Hepatocyte (in vitro differentiated cells): ENCODE measurements around the gene SULT2A1. TPM values are rescaled to one million over a fixed set of nuclear protein-coding genes. Genes with fewer than 3 reads are reported as not detected.
"Not testable (repeated sequence)": the region's sequence is repeated elsewhere in the genome, so short reads cannot be mapped to it uniquely, and the experiment has no call there.

ENCODE experiments used
- DNase-seq: peaks from one replicate; pipeline ENCODE4 v3.0.0-alpha.2; 2016; ENCODE audit warnings: low spot score
- H2AFZ ChIP-seq: fragments of 200-600 bp; sonication (generic); 2 replicates; pipeline ENCODE4 v1.6.0; 2016; ENCODE audit warnings: antibody characterized with exemption, mild to moderate bottlenecking
- H3K27ac ChIP-seq: fragments of 200-600 bp; sonication (generic); 2 replicates; pipeline ENCODE4 v1.5.1; 2016; ENCODE audit warnings: mild to moderate bottlenecking
- H3K27me3 ChIP-seq: fragments of 200-600 bp; sonication (generic); 2 replicates; pipeline ENCODE4 v1.6.1; 2016
- H3K36me3 ChIP-seq: fragments of 200-600 bp; sonication (generic); replicated peaks from 2 replicates; pipeline ENCODE4 v1.5.1; 2016; ENCODE audit warnings: low read depth; ENCODE audit not compliant: insufficient read depth
- H3K4me1 ChIP-seq: fragments of 200-600 bp; sonication (generic); 2 replicates; pipeline ENCODE4 v1.5.1; 2016; ENCODE audit warnings: mild to moderate bottlenecking, moderate library complexity; ENCODE audit not compliant: insufficient read depth
- H3K4me2 ChIP-seq: fragments of 200-600 bp; sonication (generic); 2 replicates; pipeline ENCODE4 v1.6.0; 2016
- H3K4me3 ChIP-seq: fragments of 200-600 bp; sonication (generic); 2 replicates; pipeline ENCODE4 v1.5.1; 2016; ENCODE audit warnings: mild to moderate bottlenecking
- H3K79me2 ChIP-seq: fragments of 200-600 bp; sonication (generic); 2 replicates; pipeline ENCODE4 v1.6.0; 2017; ENCODE audit warnings: mild to moderate bottlenecking
- H3K9me2 ChIP-seq: fragments of 200-600 bp; sonication (generic); replicated peaks from 2 replicates; pipeline ENCODE4 v1.6.0; 2017; ENCODE audit warnings: mild to moderate bottlenecking; ENCODE audit not compliant: insufficient read depth
- H3K9me3 ChIP-seq: fragments of 200-600 bp; sonication (generic); 2 replicates; pipeline ENCODE4 v1.5.1; 2016; ENCODE audit warnings: low read depth, mild to moderate bottlenecking
- H4K20me1 ChIP-seq: fragments of 200-600 bp; sonication (generic); 2 replicates; pipeline ENCODE4 v1.6.0; 2016; ENCODE audit warnings: mild to moderate bottlenecking; ENCODE audit not compliant: insufficient read depth, poor library complexity, severe bottlenecking
- EZH2 ChIP-seq: fragments of 200-600 bp; sonication (generic); IDR thresholded peaks from 2 replicates; pipeline ENCODE4 v1.6.1; 2016; ENCODE audit warnings: antibody characterized with exemption, mild to moderate bottlenecking, borderline replicate concordance
- EZH2phosphoT487 ChIP-seq: fragments of 200-600 bp; sonication (generic); IDR thresholded peaks from one replicate; pipeline ENCODE4 v1.6.1; 2018; ENCODE audit warnings: antibody characterized with exemption, mild to moderate bottlenecking, low read depth, moderate library complexity; ENCODE audit not compliant: unreplicated experiment, severe bottlenecking
- WGBS: methylation state at CpG from one replicate; pipeline ENCODE4 v1.1.6; 2016; ENCODE audit warnings: low lambda C conversion rate; ENCODE audit errors: missing lambda C conversion rate; 5-methylcytosine and 5-hydroxymethylcytosine counted together
- polyA plus RNA-seq: library from polyadenylated mRNA; unstranded; fragments of >200 nt; fragmentation: Nextera tagmentation; extraction: Ambion mirVana; gene quantifications from 2 replicates; pipeline ENCODE4 v1.2.1, GENCODE V29; 2016
- total RNA-seq: library from RNA; depleted of rRNA; stranded (reverse); fragments of >200 nt; gene quantifications from 2 replicates; pipeline ENCODE4 v1.2.3, GENCODE V29; 2014
- TF ChIP-seq, protein P1 (sequence below): fragments of 200-600 bp; sonication (generic); IDR thresholded peaks from 2 replicates; pipeline ENCODE4 v1.5.1; 2016; ENCODE audit warnings: antibody characterized with exemption, mild to moderate bottlenecking; ENCODE audit not compliant: poor library complexity

Gene SULT2A1, protein sequence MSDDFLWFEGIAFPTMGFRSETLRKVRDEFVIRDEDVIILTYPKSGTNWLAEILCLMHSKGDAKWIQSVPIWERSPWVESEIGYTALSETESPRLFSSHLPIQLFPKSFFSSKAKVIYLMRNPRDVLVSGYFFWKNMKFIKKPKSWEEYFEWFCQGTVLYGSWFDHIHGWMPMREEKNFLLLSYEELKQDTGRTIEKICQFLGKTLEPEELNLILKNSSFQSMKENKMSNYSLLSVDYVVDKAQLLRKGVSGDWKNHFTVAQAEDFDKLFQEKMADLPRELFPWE
- total RNA-seq = 188 and 193 TPM in 2 replicates
- polyA plus RNA-seq = 75.7 and 120 TPM in 2 replicates

DNA sequence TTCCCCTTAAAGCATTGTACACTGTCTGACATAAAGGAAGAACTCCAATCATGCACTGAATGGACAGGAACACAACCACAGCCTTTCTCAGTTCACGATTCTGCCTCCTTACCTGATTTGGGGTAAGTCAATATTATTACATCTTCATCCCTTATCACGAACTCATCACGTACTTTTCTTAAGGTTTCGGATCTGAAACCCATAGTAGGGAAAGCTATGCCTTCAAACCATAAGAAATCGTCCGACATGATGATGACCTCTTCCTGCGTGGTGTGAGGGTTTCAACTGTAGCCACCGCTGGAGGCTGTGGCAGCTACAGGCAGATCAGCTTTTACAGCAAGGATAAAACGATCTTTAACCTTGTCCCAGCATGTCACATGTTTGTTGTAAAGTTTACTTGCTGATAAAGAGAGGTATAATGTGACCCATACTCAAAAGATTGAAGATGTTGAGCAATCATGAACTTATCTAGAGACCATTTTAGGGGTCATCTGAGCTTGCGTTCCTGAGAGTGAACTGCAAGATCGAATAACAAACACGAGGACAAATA, at the start of gene SULT2A1:
Gene SULT2A1 (minus strand): TSS at position 306 of the 550 bp plus-strand sequence. CDS start 58 bp downstream, at position 248.
- no peaks in the 10 kb centered on the region for H3K36me3 ChIP-seq
- H4K20me1 ChIP-seq = no peaks in the 10 kb centered on the region
- H3K27me3 ChIP-seq = no peaks in the 10 kb centered on the region
- peak within 1 kb of the TSS; percentile 24 for H3K4me3 ChIP-seq
- H3K27ac ChIP-seq = peak within 1 kb of the TSS; percentile 92
- TF ChIP-seq EZH2phosphoT487 (no peak), EZH2 (no peak)
- TF ChIP-seq, protein P1, sequence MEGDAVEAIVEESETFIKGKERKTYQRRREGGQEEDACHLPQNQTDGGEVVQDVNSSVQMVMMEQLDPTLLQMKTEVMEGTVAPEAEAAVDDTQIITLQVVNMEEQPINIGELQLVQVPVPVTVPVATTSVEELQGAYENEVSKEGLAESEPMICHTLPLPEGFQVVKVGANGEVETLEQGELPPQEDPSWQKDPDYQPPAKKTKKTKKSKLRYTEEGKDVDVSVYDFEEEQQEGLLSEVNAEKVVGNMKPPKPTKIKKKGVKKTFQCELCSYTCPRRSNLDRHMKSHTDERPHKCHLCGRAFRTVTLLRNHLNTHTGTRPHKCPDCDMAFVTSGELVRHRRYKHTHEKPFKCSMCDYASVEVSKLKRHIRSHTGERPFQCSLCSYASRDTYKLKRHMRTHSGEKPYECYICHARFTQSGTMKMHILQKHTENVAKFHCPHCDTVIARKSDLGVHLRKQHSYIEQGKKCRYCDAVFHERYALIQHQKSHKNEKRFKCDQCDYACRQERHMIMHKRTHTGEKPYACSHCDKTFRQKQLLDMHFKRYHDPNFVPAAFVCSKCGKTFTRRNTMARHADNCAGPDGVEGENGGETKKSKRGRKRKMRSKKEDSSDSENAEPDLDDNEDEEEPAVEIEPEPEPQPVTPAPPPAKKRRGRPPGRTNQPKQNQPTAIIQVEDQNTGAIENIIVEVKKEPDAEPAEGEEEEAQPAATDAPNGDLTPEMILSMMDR = no peak
- no peak within 1 kb of the TSS for H2AFZ ChIP-seq
- peak within 1 kb of the TSS; percentile 63 for H3K4me2 ChIP-seq
- H3K9me2 ChIP-seq = no peaks in the 10 kb centered on the region
- peak; percentile 57 for DNase-seq
- WGBS = 44% methylated on average over 12 of the region's 12 CpGs
- peaks cover 4% of the 10 kb centered on the region for H3K4me1 ChIP-seq
- no peaks in the 10 kb centered on the region for H3K9me3 ChIP-seq
- peaks cover 2% of the 10 kb centered on the region for H3K79me2 ChIP-seq

DNA sequence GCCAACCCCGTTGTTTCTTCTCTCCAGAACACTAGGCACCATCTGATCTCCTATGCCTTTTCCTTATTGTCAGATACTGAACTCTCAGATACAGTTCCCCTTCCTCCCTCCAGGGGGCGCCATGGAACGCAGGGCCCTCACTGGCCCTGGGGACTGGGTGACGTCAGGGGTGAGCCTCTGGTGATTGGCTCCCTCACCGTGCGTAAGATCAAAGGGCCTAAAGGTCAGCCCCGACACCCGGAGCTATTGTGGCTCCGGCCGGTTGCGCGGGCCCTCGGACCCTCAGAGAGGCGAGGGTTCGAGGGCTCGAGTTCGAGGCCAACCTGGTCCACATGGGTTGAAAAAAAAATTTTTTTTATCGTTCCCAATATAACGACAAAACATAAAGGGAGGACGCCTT, 42.5 kb upstream of the SULT2A1 start:
- 72% methylated on average over 12 of the region's 20 CpGs for WGBS
- not testable (repeated sequence) for H3K9me2 ChIP-seq, H4K20me1 ChIP-seq, H2AFZ ChIP-seq, H3K27ac ChIP-seq, H3K4me3 ChIP-seq, H3K27me3 ChIP-seq, H3K4me2 ChIP-seq, DNase-seq, H3K9me3 ChIP-seq, H3K36me3 ChIP-seq, H3K4me1 ChIP-seq, H3K79me2 ChIP-seq

DNA sequence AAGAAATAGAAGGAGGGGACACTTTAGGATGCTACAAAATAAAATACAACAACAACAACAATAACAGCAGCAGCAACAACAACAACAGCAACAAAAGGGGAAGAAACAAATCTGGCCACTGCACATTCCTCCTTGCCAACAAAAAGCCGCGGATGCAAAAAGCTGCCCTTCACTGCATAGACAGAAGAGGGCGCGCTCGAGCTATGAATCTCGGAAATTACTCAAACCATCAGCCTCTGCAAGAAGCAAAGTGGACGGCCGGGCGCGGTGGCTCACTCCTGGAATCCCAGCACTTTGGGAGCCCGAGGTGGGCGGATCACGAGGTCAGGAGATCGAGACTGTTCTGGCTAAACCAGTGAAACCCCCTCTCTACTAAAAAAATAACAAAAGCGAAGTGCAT, 34.0 kb upstream of the SULT2A1 start:
- H3K27ac ChIP-seq, H3K9me2 ChIP-seq, H3K79me2 ChIP-seq, H3K4me1 ChIP-seq, DNase-seq, H3K27me3 ChIP-seq, H3K4me3 ChIP-seq, H3K9me3 ChIP-seq, H3K4me2 ChIP-seq, H3K36me3 ChIP-seq, H4K20me1 ChIP-seq, H2AFZ ChIP-seq: not testable (repeated sequence)
- WGBS = 14% methylated on average over 13 of the region's 15 CpGs
- TF ChIP-seq, protein P1 = peak; percentile 66

DNA sequence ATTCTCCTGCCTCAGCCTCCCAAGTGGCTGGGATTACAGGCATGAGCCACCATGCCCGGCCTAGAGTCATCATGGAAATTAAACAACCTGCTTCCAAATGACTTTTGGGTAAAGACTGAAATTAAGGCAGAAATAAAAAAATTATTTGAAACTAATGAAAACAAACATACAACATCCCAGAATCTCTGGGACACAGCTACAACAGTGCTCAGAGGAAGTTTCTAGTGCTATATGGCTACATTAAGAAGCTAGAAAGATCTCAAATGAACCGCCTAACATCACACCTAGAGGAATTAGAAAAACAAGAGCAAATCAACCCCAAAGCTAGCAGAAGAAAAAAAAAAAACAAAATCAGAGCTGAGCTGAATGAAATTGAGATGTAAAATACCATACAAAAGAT, 24.1 kb upstream of the SULT2A1 start:
- H3K4me3 ChIP-seq, H3K4me1 ChIP-seq, H2AFZ ChIP-seq, H3K27ac ChIP-seq, H3K9me3 ChIP-seq, H3K36me3 ChIP-seq, H3K9me2 ChIP-seq, H3K4me2 ChIP-seq, DNase-seq, H4K20me1 ChIP-seq, H3K79me2 ChIP-seq, H3K27me3 ChIP-seq: not testable (repeated sequence)
- WGBS = 95% methylated on average over 1 of the region's 2 CpGs
